Measurements from ENCODE around the gene EIF4E1B. TPM values are rescaled to one million over a fixed set of nuclear protein-coding genes. Genes with fewer than 3 reads are reported as not detected.

EIF4E1B gene
- total RNA-seq, 1 donor from 2014 or later = not detected

GRCh38 chr5:176646707-176647029 is 16.2 kb downstream of the EIF4E1B start:
- ATAC-seq = no peak
- no peak for DNase-seq
- H3K27me3 ChIP-seq = no peaks in the 10 kb centered on the region
- no peak for TF ChIP-seq CTCF (IDR thresholded peaks at IDR 0.05)
- no peaks in the 10 kb centered on the region for H3K36me3 ChIP-seq
- H3K4me1 ChIP-seq = peaks cover 15% of the 10 kb centered on the region
- intact Hi-C loops (cut with DNase I) = no loop called here
- peak overlapping the region; percentile 45 for H3K27ac ChIP-seq
- H3K4me3 ChIP-seq = peak overlapping the region; percentile 75
- no peaks in the 10 kb centered on the region for H3K9me3 ChIP-seq

GRCh38 chr5:176647030-176647842 is 16.8 kb downstream of the EIF4E1B start, which contains the start of gene TSPAN17:
TSPAN17 (plus strand) TSS chr5:176647484; CDS start chr5:176647616, 132 bp downstream.
- Histone ChIP-seq H3K4me1 (peaks cover 15% of the 10 kb centered on the region), H3K27ac (peak within 1 kb of the TSS; percentile 77), H3K36me3 (no peaks in the 10 kb centered on the region), H3K9me3 (no peaks in the 10 kb centered on the region), H3K27me3 (no peaks in the 10 kb centered on the region), H3K4me3 (peak within 1 kb of the TSS; percentile 75)
- DNase-seq (peak; percentile 100), ATAC-seq (peak; percentile 98)
- peak; percentile 25 for TF ChIP-seq CTCF (IDR thresholded peaks at IDR 0.05)
- intact Hi-C loops (cut with DNase I) = no loop called here

GRCh38 chr5:176647843-176648473 is 17.5 kb downstream of the EIF4E1B start:
- H3K27ac ChIP-seq = peak overlapping the region; percentile 77
- DNase-seq (peak; percentile 85), ATAC-seq (peak; percentile 2)
- no peak for TF ChIP-seq CTCF (IDR thresholded peaks at IDR 0.05)
- peak overlapping the region; percentile 75 for H3K4me3 ChIP-seq
- H3K9me3 ChIP-seq = no peaks in the 10 kb centered on the region
- intact Hi-C loops (cut with DNase I) = no loop called here
- H3K4me1 ChIP-seq = peaks cover 15% of the 10 kb centered on the region
- H3K36me3 ChIP-seq = peaks cover 4% of the 10 kb centered on the region
- H3K27me3 ChIP-seq = no peaks in the 10 kb centered on the region

GRCh38 chr5:176648474-176649194 is 18.2 kb downstream of the EIF4E1B start:
- Histone ChIP-seq H3K9me3 (no peaks in the 10 kb centered on the region), H3K27ac (peak overlapping the region; percentile 77), H3K4me1 (peaks cover 15% of the 10 kb centered on the region), H3K27me3 (no peaks in the 10 kb centered on the region), H3K36me3 (peaks cover 10% of the 10 kb centered on the region), H3K4me3 (peak overlapping the region; percentile 75)
- DNase-seq = peak; percentile 53
- ATAC-seq = no peak
- intact Hi-C loops (cut with DNase I) = no loop called here
- no peak for TF ChIP-seq CTCF (IDR thresholded peaks at IDR 0.05)

- Histone ChIP-seq H3K27ac (no peak overlapping the region), H3K36me3 (peaks cover 28% of the 10 kb centered on the region), H3K27me3 (no peaks in the 10 kb centered on the region), H3K9me3 (no peaks in the 10 kb centered on the region), H3K4me3 (no peak overlapping the region), H3K4me1 (peaks cover 15% of the 10 kb centered on the region)
- DNase-seq (peak; percentile 48), ATAC-seq (no peak)
- intact Hi-C loops (cut with DNase I) = no loop called here
- no peak for TF ChIP-seq CTCF (IDR thresholded peaks at IDR 0.05)
Observed at GRCh38 chr5:176650354-176650884, 19.9 kb downstream of the EIF4E1B start.

Data from upper lobe of right lung (tissue), 1 donor.